Measurements from ENCODE around the gene GNB3. TPM values are rescaled to one million over a fixed set of nuclear protein-coding genes. Genes with fewer than 3 reads are reported as not detected.

GNB3 gene
- total and polyA plus RNA-seq, 12 donors, result 1.9 to 15.0 (median 7.5) TPM

- H3K27ac ChIP-seq, result peak overlapping the region; percentile 93 to 100 (median 100)
- no peak for TF ChIP-seq CTCF (IDR thresholded peaks at IDR 0.05)
- H3K27me3 ChIP-seq, result no peaks in the 10 kb centered on the region
- peak; percentile 1 to 25 (median 8) for ATAC-seq
- peaks cover 29 to 48% (median 46%) of the 10 kb centered on the region in 9 donors for H3K4me1 ChIP-seq
- DNase-seq, result no peak
- no peaks in the 10 kb centered on the region for H3K9me3 ChIP-seq
- peak overlapping the region; percentile 26 to 100 (median 96) for H3K4me3 ChIP-seq
- H3K36me3 ChIP-seq, result peaks cover 0 to 74% (median 46%) of the 10 kb centered on the region in 9 donors
- 3 to 4% methylated on average over 33 of the region's 33 CpGs for WGBS, 2 donors
- intact Hi-C loops (cut with DNase I), result loop anchor here in 2 of 10 donors (5.0 to 10.0 kb wide), 2 partner anchors 70 to 78 kb away; partner anchors contain the start of genes C12orf57 (in 1 of the 2) and RNU7-1 (in 1 of the 2)
Observed at GRCh38 chr12:6866920-6867412, 26.2 kb downstream of the GNB3 start.

- Histone ChIP-seq H3K9me3 (no peaks in the 10 kb centered on the region), H3K4me1 (peaks cover 32 to 53% (median 49%) of the 10 kb centered on the region in 9 donors), H3K4me3 (peak within 1 kb of the TSS; percentile 81 to 100 (median 98)), H3K27ac (peak within 1 kb of the TSS; percentile 93 to 100 (median 100)), H3K36me3 (peaks cover 0 to 67% (median 42%) of the 10 kb centered on the region in 9 donors), H3K27me3 (no peaks in the 10 kb centered on the region)
- DNase-seq, result peak; percentile 86 to 89
- peak in 4 of 9 donors; percentile 11 to 24 (median 20) for TF ChIP-seq CTCF (IDR thresholded peaks at IDR 0.05)
- intact Hi-C loops (cut with DNase I), result loop anchor here in 2 of 10 donors (5.0 to 10.0 kb wide), 2 partner anchors 70 to 77 kb away; partner anchors contain the start of genes C12orf57 (in 1 of the 2) and RNU7-1 (in 1 of the 2)
- peak; percentile 81 to 93 (median 88) for ATAC-seq
- WGBS, 2 donors, result 1% methylated on average over 73 to 86 of the region's 86 CpGs
Observed at GRCh38 chr12:6867413-6868210, 26.9 kb downstream of the GNB3 start, which contains the start of gene TPI1. Gene TPI1, plus strand, starts transcription at chr12:6867531. Its CDS starts 36 bp downstream, at chr12:6867567.

GRCh38 chr12:6868211-6869048 is 27.7 kb downstream of the GNB3 start:
- no peak for DNase-seq
- peaks cover 32 to 56% (median 49%) of the 10 kb centered on the region in 9 donors for H3K4me1 ChIP-seq

More at GRCh38 chr12:6868211-6869048, 27.7 kb downstream of the GNB3 start:
- H3K27ac ChIP-seq, result peak overlapping the region; percentile 93 to 100 (median 100)
- ATAC-seq, result no peak
- 7 to 8% methylated on average over 22 of the region's 22 CpGs for WGBS, 2 donors
- H3K4me3 ChIP-seq, result peak overlapping the region; percentile 81 to 100 (median 98)
- no peaks in the 10 kb centered on the region for H3K27me3 ChIP-seq
- peaks cover 0 to 59% (median 35%) of the 10 kb centered on the region in 9 donors for H3K36me3 ChIP-seq
- no peaks in the 10 kb centered on the region for H3K9me3 ChIP-seq
- TF ChIP-seq CTCF (IDR thresholded peaks at IDR 0.05), result no peak
- intact Hi-C loops (cut with DNase I), result loop anchor here in 2 of 10 donors (5.0 to 10.0 kb wide), 2 partner anchors 69 to 76 kb away; partner anchors contain the start of genes C12orf57 (in 1 of the 2) and RNU7-1 (in 1 of the 2)

All from heart right ventricle (tissue), 16 donors.